BJ (cell line): Measurements from ENCODE around the gene NCOA1. TPM values are rescaled to one million over a fixed set of nuclear protein-coding genes. Genes with fewer than 3 reads are reported as not detected.

Experiments
- CTCF ChIA-PET: fragments of 350-600 bp; formaldehyde crosslinking; extraction: SDS; loops from one replicate; lab custom pipeline; 2021; ENCODE audit warnings: antibody characterized with exemption, inconsistent platforms; lab: Yijun Ruan, JAX
- POLR2A ChIA-PET: fragments of 300-600 bp; sonication (Branson Sonifier 250); formaldehyde crosslinking; extraction: SDS; loops from one replicate; lab custom pipeline; 2021; ENCODE audit warnings: antibody characterized with exemption; lab: Charles Lee
- DNase-seq: peaks from one replicate; pipeline ENCODE4 v3.0.0-alpha.2; 2011; ENCODE audit warnings: low read depth
- H3K27me3 ChIP-seq: 2 replicates; pipeline ENCODE4 v1.6.0; 2011; ENCODE audit warnings: low read length; ENCODE audit not compliant: control insufficient read depth, insufficient read depth
- H3K36me3 ChIP-seq: 2 replicates; pipeline ENCODE4 v1.5.1; 2011; ENCODE audit warnings: low read length; ENCODE audit not compliant: control insufficient read depth, insufficient read depth
- H3K4me3 ChIP-seq: 2 replicates; pipeline ENCODE4 v1.5.1; 2011; ENCODE audit warnings: low read depth, mild to moderate bottlenecking, control low read depth, low read length
- polyA plus RNA-seq: library from polyadenylated mRNA; depleted of rRNA; stranded (reverse); fragments of >200 nt; gene quantifications from 2 replicates; pipeline ENCODE4 v1.2.3, GENCODE V29; 2011
- TF ChIP-seq, protein P1 (sequence below): IDR thresholded peaks from 2 replicates; pipeline ENCODE4 v1.5.1; 2011; ENCODE audit warnings: low read depth, mild to moderate bottlenecking, control low read depth, inconsistent platforms, low read length, moderate library complexity; ENCODE audit not compliant: insufficient read depth

The NCOA1 gene
- polyA plus RNA-seq, 1 experiment: 16.0 TPM

DNA sequence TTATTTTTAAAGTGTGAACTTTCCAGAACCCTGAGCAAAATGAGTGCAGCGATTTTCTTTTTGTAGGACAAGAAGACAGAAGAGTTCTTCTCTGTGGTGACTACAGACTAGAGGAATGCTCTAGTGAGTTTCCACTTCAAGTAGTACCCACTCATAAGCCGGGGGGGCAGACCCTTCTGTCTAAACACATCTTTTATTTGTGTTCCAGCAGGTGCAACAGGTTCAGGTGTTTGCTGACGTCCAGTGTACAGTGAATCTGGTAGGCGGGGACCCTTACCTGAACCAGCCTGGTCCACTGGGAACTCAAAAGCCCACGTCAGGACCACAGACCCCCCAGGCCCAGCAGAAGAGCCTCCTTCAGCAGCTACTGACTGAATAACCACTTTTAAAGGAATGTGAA lies 277.0 kb downstream of the NCOA1 start:
- POLR2A ChIA-PET: no interaction called here

DNA sequence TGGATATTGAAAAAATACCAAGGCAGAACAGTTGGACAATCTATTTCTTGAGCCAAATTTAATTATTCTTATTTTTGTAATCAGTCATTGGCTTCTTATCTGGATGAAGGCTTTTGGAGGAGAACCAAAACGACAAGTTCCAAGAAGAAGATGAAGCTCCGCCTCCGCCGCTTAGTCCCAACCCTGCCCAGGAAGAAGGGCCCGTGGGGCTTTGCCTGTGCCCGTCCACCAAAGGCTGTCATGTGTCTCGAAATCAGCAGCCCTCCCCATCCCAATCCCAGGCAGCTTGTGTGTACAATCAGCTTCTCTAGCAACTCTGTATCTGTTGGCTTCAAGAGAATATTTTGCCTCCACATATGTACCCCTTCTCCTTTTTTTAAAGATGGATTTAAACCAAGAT lies 277.5 kb downstream of the NCOA1 start:
- POLR2A ChIA-PET: no interaction called here
- TF ChIP-seq, protein P1, sequence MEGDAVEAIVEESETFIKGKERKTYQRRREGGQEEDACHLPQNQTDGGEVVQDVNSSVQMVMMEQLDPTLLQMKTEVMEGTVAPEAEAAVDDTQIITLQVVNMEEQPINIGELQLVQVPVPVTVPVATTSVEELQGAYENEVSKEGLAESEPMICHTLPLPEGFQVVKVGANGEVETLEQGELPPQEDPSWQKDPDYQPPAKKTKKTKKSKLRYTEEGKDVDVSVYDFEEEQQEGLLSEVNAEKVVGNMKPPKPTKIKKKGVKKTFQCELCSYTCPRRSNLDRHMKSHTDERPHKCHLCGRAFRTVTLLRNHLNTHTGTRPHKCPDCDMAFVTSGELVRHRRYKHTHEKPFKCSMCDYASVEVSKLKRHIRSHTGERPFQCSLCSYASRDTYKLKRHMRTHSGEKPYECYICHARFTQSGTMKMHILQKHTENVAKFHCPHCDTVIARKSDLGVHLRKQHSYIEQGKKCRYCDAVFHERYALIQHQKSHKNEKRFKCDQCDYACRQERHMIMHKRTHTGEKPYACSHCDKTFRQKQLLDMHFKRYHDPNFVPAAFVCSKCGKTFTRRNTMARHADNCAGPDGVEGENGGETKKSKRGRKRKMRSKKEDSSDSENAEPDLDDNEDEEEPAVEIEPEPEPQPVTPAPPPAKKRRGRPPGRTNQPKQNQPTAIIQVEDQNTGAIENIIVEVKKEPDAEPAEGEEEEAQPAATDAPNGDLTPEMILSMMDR: no peak
- H3K4me3 ChIP-seq: no peak overlapping the region
- DNase-seq: no peak
- CTCF ChIA-PET: interaction anchor here (1.1 kb wide), 1 partner anchor 24 kb away, joined by 3 read pairs; no protein-coding TSS in a partner anchor
- peaks cover 2% of the 10 kb centered on the region; the same call in 1 of the 2 replicates for H3K36me3 ChIP-seq
- no peaks in the 10 kb centered on the region for H3K27me3 ChIP-seq

More for the DNA sequence above, 277.0 kb downstream of the NCOA1 start:
- Histone ChIP-seq H3K4me3 (no peak overlapping the region), H3K27me3 (no peaks in the 10 kb centered on the region), H3K36me3 (peaks cover 3% of the 10 kb centered on the region; the same call in 1 of the 2 replicates)
- TF ChIP-seq, protein P1: no peak
- CTCF ChIA-PET: interaction anchor here (1.1 to 1.3 kb wide), 2 partner anchors 24 to 25 kb away, joined by 3 to 4 read pairs; partner anchors contain the start of genes CENPO and PTRHD1
- no peak for DNase-seq

DNA sequence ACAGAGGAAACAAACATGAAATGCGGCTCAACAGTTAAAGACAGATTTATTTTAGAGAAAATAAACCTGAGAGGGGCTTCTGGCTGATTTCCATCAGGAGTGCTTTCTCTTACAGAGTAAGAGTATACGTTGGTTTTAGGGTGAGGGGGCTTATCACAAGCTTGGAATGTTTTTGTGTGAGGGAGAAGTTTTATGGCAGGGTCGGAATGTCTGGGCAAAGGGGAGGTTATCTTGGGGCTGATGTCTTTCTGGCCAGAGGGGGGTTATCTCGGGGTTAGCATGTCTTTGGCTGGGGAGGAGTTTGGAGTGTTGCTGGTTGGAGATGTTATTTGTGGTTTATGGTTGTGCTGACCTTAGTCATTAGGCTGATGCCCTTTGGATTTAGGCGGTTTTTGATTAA lies 280.0 kb downstream of the NCOA1 start:
- POLR2A ChIA-PET: no interaction called here
- Histone ChIP-seq H3K36me3 (peaks cover 2% of the 10 kb centered on the region; the same call in 1 of the 2 replicates), H3K27me3 (no peaks in the 10 kb centered on the region), H3K4me3 (no peak overlapping the region)
- TF ChIP-seq, protein P1: no peak
- DNase-seq: no peak
- CTCF ChIA-PET: no interaction called here

DNA sequence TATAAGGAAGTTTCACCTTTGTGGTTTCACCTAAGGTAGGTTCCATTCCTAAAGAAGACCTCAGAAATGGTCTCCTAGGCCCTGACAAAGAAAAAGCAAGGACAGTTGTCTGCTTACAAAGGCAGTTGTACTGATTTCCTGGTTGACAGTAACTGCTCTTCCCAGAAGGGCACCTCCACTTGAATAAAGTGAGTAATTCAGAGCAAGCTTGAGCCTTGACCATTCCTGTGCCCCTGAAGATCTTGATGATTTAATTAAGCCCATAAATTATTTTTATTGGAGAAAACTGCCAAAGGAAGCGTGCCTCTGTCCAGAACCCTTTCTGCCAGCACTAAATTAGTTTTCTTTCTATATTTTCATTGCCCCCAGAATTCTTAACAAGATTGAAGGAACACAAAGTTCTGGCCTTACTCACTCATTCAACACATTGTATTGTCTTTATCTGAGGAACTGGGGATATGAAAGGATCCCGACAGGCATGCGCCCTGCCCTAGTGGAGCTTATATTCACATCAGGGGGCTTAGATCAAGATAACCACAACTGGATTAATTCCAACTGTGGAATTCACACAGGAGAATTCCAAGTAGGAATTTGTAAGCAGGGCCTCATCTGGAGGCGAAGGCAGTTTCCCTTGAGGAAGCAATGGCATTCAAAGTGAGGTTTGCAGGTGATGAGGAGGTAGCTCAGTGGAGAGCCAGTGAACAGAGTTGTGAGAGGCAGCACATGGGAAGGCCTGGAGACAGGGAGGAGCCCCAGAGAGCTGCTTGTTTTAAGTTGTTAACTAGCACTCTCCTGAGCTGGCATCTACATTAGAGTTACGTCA lies 280.9 kb downstream of the NCOA1 start:
- CTCF ChIA-PET: no interaction called here
- H3K4me3 ChIP-seq: no peak overlapping the region
- DNase-seq: no peak
- POLR2A ChIA-PET: interaction anchor here (0.6 kb wide), 1 partner anchor 446 kb away, joined by 12 read pairs; no protein-coding TSS in a partner anchor
- H3K27me3 ChIP-seq: no peaks in the 10 kb centered on the region
- H3K36me3 ChIP-seq: peaks cover 2% of the 10 kb centered on the region; the same call in 1 of the 2 replicates
- TF ChIP-seq, protein P1: no peak

DNA sequence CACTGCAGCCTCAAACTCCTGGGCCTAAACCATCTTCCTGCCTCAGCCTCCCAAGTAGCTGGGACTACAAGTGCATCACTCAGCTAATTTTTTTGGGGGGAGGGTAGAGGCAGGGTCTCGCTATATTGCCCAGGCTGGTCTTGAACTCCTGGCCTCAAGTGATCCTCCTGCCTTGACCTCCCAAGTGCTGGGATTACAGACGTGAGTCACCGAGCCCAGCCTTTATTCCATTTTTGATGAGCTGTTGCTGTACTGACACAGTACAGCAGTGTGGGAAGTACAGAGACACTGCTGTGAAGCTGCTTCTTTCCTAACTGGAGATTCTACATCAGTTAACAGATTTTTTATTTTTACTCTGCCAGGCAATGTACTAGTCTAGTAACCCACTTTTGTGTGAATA lies 283.3 kb downstream of the NCOA1 start:
- CTCF ChIA-PET: interaction anchor here (1.8 to 2.2 kb wide), 2 partner anchors 12 to 17 kb away, joined by 4 to 11 read pairs; no protein-coding TSS in a partner anchor
- TF ChIP-seq, protein P1: no peak
- Histone ChIP-seq H3K27me3 (no peaks in the 10 kb centered on the region), H3K36me3 (no peaks in the 10 kb centered on the region), H3K4me3 (no peak overlapping the region)
- DNase-seq: no peak
- POLR2A ChIA-PET: no interaction called here
